Measurements from ENCODE around the gene SERP2.

The SERP2 gene

DNA sequence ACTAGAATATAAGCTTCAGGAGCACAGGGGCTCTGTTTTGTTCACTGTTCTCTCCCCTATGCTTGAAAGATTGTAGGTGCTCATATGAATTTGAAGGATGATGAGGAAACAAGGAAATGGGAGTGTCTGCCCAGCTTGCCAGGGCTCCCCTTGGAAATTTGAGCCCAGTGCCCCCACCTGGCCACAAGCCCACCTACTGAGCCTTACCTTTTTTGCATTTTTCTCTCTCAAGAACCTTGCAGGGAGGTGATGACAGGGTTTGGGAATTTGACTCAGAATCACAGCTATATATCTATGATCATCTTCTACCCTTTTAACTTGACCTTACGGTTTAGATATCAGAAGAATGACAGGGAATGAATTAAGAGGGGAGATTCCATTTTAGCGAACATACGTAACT, 33.8 kb downstream of the SERP2 start (continued):
- TF ChIP-seq ZNF830 (tag by site-specific recombination; IDR thresholded peaks at IDR 0.05; ENCODE audit: low read depth) (no peak), ZBTB20 (tag by site-specific recombination; IDR thresholded peaks at IDR 0.05) (no peak), ZNF623 (tag by site-specific recombination; IDR thresholded peaks at IDR 0.05) (no peak)
- TF ChIP-seq, protein P1, sequence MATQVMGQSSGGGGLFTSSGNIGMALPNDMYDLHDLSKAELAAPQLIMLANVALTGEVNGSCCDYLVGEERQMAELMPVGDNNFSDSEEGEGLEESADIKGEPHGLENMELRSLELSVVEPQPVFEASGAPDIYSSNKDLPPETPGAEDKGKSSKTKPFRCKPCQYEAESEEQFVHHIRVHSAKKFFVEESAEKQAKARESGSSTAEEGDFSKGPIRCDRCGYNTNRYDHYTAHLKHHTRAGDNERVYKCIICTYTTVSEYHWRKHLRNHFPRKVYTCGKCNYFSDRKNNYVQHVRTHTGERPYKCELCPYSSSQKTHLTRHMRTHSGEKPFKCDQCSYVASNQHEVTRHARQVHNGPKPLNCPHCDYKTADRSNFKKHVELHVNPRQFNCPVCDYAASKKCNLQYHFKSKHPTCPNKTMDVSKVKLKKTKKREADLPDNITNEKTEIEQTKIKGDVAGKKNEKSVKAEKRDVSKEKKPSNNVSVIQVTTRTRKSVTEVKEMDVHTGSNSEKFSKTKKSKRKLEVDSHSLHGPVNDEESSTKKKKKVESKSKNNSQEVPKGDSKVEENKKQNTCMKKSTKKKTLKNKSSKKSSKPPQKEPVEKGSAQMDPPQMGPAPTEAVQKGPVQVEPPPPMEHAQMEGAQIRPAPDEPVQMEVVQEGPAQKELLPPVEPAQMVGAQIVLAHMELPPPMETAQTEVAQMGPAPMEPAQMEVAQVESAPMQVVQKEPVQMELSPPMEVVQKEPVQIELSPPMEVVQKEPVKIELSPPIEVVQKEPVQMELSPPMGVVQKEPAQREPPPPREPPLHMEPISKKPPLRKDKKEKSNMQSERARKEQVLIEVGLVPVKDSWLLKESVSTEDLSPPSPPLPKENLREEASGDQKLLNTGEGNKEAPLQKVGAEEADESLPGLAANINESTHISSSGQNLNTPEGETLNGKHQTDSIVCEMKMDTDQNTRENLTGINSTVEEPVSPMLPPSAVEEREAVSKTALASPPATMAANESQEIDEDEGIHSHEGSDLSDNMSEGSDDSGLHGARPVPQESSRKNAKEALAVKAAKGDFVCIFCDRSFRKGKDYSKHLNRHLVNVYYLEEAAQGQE (tag by site-specific recombination; IDR thresholded peaks at IDR 0.05), result no peak

DNA sequence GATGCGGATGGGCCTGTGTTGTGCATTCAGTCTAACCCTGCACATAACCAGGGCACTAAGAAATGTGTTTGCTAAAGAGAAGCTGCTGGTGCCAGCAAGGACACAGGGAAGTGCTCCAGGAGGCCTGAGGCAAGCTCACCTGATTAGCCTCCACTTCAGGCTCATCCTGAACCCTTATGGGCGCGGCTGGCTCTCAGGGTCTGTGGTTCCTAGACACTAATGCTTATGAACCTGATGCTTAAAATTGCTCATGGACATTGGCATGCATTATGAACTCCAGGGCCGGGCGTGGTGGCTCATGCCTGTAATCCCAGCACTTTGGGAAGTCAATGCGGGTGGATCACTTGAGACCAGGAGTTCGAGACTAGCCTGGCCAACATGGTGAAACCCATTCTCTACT, 34.3 kb downstream of the SERP2 start:
- TF ChIP-seq ZFP3 (tag by site-specific recombination; IDR thresholded peaks at IDR 0.05; ENCODE audit: low read depth) (no peak), SCRT2 (tag by site-specific recombination; IDR thresholded peaks at IDR 0.05) (no peak), ZNF23 (tag by site-specific recombination; IDR thresholded peaks at IDR 0.05; ENCODE audit: borderline replicate concordance) (no peak), ZBTB48 (tag by site-specific recombination; IDR thresholded peaks at IDR 0.05) (no peak), FEZF1 (tag by site-specific recombination; IDR thresholded peaks at IDR 0.05) (no peak), ZNF555 (tag by site-specific recombination; conservative IDR thresholded peaks at IDR 0.05) (no peak), BCL11B (tag by site-specific recombination; IDR thresholded peaks at IDR 0.05; ENCODE audit: low read depth) (no peak), GLIS1 (tag by site-specific recombination; IDR thresholded peaks at IDR 0.05) (no peak), KLF8 (tag by site-specific recombination; IDR thresholded peaks at IDR 0.05) (no peak), IKZF3 (tag by site-specific recombination; IDR thresholded peaks at IDR 0.05) (no peak), ZFP41 (tag by site-specific recombination; IDR thresholded peaks at IDR 0.05; ENCODE audit: borderline replicate concordance) (no peak)
- TF ChIP-seq, protein P2, sequence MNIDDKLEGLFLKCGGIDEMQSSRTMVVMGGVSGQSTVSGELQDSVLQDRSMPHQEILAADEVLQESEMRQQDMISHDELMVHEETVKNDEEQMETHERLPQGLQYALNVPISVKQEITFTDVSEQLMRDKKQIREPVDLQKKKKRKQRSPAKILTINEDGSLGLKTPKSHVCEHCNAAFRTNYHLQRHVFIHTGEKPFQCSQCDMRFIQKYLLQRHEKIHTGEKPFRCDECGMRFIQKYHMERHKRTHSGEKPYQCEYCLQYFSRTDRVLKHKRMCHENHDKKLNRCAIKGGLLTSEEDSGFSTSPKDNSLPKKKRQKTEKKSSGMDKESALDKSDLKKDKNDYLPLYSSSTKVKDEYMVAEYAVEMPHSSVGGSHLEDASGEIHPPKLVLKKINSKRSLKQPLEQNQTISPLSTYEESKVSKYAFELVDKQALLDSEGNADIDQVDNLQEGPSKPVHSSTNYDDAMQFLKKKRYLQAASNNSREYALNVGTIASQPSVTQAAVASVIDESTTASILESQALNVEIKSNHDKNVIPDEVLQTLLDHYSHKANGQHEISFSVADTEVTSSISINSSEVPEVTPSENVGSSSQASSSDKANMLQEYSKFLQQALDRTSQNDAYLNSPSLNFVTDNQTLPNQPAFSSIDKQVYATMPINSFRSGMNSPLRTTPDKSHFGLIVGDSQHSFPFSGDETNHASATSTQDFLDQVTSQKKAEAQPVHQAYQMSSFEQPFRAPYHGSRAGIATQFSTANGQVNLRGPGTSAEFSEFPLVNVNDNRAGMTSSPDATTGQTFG (tag by site-specific recombination; IDR thresholded peaks at IDR 0.05; ENCODE audit: borderline replicate concordance), result no peak
- TF ChIP-seq, protein P3, sequence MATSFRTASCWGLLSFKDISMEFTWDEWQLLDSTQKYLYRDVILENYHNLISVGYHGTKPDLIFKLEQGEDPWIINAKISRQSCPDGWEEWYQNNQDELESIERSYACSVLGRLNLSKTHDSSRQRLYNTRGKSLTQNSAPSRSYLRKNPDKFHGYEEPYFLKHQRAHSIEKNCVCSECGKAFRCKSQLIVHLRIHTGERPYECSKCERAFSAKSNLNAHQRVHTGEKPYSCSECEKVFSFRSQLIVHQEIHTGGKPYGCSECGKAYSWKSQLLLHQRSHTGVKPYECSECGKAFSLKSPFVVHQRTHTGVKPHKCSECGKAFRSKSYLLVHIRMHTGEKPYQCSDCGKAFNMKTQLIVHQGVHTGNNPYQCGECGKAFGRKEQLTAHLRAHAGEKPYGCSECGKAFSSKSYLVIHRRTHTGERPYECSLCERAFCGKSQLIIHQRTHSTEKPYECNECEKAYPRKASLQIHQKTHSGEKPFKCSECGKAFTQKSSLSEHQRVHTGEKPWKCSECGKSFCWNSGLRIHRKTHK (tag by site-specific recombination; IDR thresholded peaks at IDR 0.05), result no peak
- TF ChIP-seq, protein P4, sequence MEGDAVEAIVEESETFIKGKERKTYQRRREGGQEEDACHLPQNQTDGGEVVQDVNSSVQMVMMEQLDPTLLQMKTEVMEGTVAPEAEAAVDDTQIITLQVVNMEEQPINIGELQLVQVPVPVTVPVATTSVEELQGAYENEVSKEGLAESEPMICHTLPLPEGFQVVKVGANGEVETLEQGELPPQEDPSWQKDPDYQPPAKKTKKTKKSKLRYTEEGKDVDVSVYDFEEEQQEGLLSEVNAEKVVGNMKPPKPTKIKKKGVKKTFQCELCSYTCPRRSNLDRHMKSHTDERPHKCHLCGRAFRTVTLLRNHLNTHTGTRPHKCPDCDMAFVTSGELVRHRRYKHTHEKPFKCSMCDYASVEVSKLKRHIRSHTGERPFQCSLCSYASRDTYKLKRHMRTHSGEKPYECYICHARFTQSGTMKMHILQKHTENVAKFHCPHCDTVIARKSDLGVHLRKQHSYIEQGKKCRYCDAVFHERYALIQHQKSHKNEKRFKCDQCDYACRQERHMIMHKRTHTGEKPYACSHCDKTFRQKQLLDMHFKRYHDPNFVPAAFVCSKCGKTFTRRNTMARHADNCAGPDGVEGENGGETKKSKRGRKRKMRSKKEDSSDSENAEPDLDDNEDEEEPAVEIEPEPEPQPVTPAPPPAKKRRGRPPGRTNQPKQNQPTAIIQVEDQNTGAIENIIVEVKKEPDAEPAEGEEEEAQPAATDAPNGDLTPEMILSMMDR (tag by site-specific recombination; IDR thresholded peaks at IDR 0.05), result no peak
- CTCF ChIA-PET, result interaction anchor here (0.7 kb wide), 1 partner anchor 355 kb away, joined by 4 read pairs; no protein-coding TSS in a partner anchor

More for the DNA sequence above, 34.3 kb downstream of the SERP2 start:
- Histone ChIP-seq H3K9me3 (ENCODE audit: control insufficient read depth, insufficient read depth, low read depth, low read length) (no peaks in the 10 kb centered on the region), H3K27ac (ENCODE audit: extremely low read depth, low read depth, low read length) (no peak overlapping the region), H3K4me3 (ENCODE audit: low read depth, low read length) (no peak overlapping the region), H3K4me1 (ENCODE audit: control insufficient read depth, insufficient read depth, low read length) (peaks cover 10% of the 10 kb centered on the region), H3K36me3 (ENCODE audit: control insufficient read depth in 2 of 2, insufficient read depth in 1 of 2, low read length in 2 of 2) (no peaks in the 10 kb centered on the region)
- POLR2A ChIA-PET, result no interaction called here

Data from HEK293 (cell line).